Gastroesophageal sphincter (tissue), 4 donors: ENCODE data around the gene CLDN3. TPM values are rescaled to one million over a fixed set of nuclear protein-coding genes. Genes with fewer than 3 reads are reported as not detected.
A peak's percentile ranks its signal among the peaks of the same experiment; 100 is the strongest.

Experiments
- ATAC-seq: fragments of 150-250 bp; one replicate; pipeline ENCODE4 v1.9.1; 2016; ENCODE audit warnings: mild to moderate bottlenecking, moderate library complexity
- H3K27ac ChIP-seq, 4 donors: fragments of 200-600 bp; sonication (generic) in 3 of 4; 1 replicate in 3 of 4; 2 replicates in 1 of 4; pipeline ENCODE4 v1.5.1; 2016 to 2019
- H3K27me3 ChIP-seq: fragments of 200-600 bp; sonication (generic); one replicate; pipeline ENCODE4 v1.5.1; 2019
- H3K36me3 ChIP-seq, 2 donors: fragments of 200-600 bp; sonication (generic); one replicate each; pipeline ENCODE4 v1.5.1; 2019; ENCODE audit warnings: control low read depth in 1 of 2
- H3K4me1 ChIP-seq, 3 donors: fragments of 200-600 bp; sonication (generic); 1 replicate in 2 of 3; 2 replicates in 1 of 3; pipeline ENCODE4 v1.5.1; 2016 to 2019; ENCODE audit warnings: control low read depth in 2 of 3
- H3K4me3 ChIP-seq, 2 donors: fragments of 200-600 bp; sonication (generic); one replicate each; pipeline ENCODE4 v1.5.1; 2019; ENCODE audit warnings: mild to moderate bottlenecking in 1 of 2, moderate library complexity in 1 of 2
- H3K9me3 ChIP-seq, 3 donors: fragments of 200-600 bp; sonication (generic); one replicate each; pipeline ENCODE4 v1.5.1; 2017 to 2019; ENCODE audit warnings: control low read depth in 2 of 3
- CTCF ChIP-seq, 4 experiments: fragments of 200-600 bp in 2 of 4; fragments of 450-650 bp in 2 of 4; sonication (generic) in 1 of 4; IDR thresholded peaks; one replicate each; pipeline ENCODE4 v1.5.1; 2017 to 2019; ENCODE audit warnings: antibody characterized with exemption in 4 of 4, mild to moderate bottlenecking in 2 of 4, moderate library complexity in 2 of 4
- EP300 ChIP-seq: sonication (generic); formaldehyde crosslinking; IDR thresholded peaks from one replicate; pipeline ENCODE4 v1.6.1; 2017; ENCODE audit warnings: antibody characterized with exemption, mild to moderate bottlenecking
- POLR2A ChIP-seq, 2 donors: fragments of 450-650 bp; IDR thresholded peaks; one replicate each; pipeline ENCODE4 v1.6.1; 2017; ENCODE audit warnings: antibody characterized with exemption in 2 of 2, mild to moderate bottlenecking in 2 of 2, moderate library complexity in 1 of 2
- POLR2AphosphoS5 ChIP-seq: sonication (generic); formaldehyde crosslinking; IDR thresholded peaks from one replicate; pipeline ENCODE4 v1.6.1; 2017; ENCODE audit warnings: antibody characterized with exemption
- WGBS, 2 donors: methylation state at CpG; one replicate each; pipeline ENCODE4 v1.1.5; 2018; ENCODE audit warnings: low coverage in 1 of 2; 5-methylcytosine and 5-hydroxymethylcytosine counted together
- total RNA-seq, 4 donors: library from RNA; depleted of rRNA; stranded (reverse); fragments of >200 nt; gene quantifications; one replicate each; pipeline ENCODE4 v1.1.0, GENCODE V29; 2016

Gene CLDN3
- total RNA-seq, 4 donors from 2014 or later = 5.9 TPM; not detected in 3

GRCh38 chr7:73741600-73741999 lies 28.5 kb downstream of the CLDN3 start:
- no peak for TF ChIP-seq POLR2AphosphoS5
- TF ChIP-seq CTCF (IDR thresholded peaks at IDR 0.05) = no peak
- Histone ChIP-seq H3K4me3 (no peak overlapping the region), H3K4me1 (peaks cover 0 to 43% (median 12%) of the 10 kb centered on the region in 3 donors), H3K27ac (no peak overlapping the region), H3K36me3 (peaks cover 0 to 10% of the 10 kb centered on the region in 2 donors), H3K27me3 (no peaks in the 10 kb centered on the region), H3K9me3 (no peaks in the 10 kb centered on the region)
- ATAC-seq = no peak
- 92 to 100% methylated on average over 1 to 4 of the region's 5 CpGs for WGBS, 2 donors

GRCh38 chr7:73740771-73741170 lies 29.3 kb downstream of the CLDN3 start:
- no peak for ATAC-seq
- H3K27me3 ChIP-seq = no peaks in the 10 kb centered on the region
- WGBS, 2 donors = 70% methylated on average over 2 of the region's 5 CpGs; no CpG with 5 or more reads in 1 of the 2 donors
- H3K36me3 ChIP-seq = peaks cover 0 to 18% of the 10 kb centered on the region in 2 donors
- no peaks in the 10 kb centered on the region for H3K9me3 ChIP-seq
- TF ChIP-seq CTCF (IDR thresholded peaks at IDR 0.05) = no peak
- no peak for TF ChIP-seq EP300
- TF ChIP-seq POLR2AphosphoS5 = no peak
- no peak for TF ChIP-seq POLR2A (IDR thresholded peaks at IDR 0.05)
- H3K27ac ChIP-seq = peak overlapping the region in 2 of 4 donors; percentile 7 to 37
- no peak overlapping the region for H3K4me3 ChIP-seq
- peaks cover 0 to 36% (median 12%) of the 10 kb centered on the region in 3 donors for H3K4me1 ChIP-seq

DNA sequence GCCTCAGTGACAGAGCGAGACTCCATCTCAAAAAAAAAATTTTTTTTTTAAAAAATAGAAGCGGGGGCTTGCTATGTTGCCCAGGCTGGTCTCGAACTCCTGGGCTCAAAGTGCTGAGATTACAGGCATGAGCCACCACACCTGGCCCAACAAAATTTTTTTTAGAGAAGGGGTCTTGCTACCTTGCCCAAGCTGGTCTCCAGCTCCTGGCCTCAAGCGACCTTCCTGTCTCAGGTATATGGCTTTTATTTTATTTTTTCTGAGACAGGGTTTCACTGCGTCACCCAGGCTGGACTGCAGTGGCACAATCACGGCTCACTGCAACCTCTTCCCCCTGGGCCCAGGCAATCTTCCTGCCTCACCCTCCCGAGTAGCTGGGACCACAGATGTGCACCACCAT lies 29.9 kb downstream of the CLDN3 start:
- Histone ChIP-seq H3K4me1 (peaks cover 0 to 41% (median 12%) of the 10 kb centered on the region in 3 donors), H3K36me3 (peaks cover 0 to 24% of the 10 kb centered on the region in 2 donors), H3K4me3 (no peak overlapping the region), H3K9me3 (no peaks in the 10 kb centered on the region), H3K27ac (peak overlapping the region in 2 of 4 donors; percentile 7 to 37), H3K27me3 (no peaks in the 10 kb centered on the region)
- WGBS, 2 donors = 89 to 90% methylated on average over 7 of the region's 7 CpGs
- no peak for ATAC-seq
- TF ChIP-seq EP300 (no peak), POLR2A (IDR thresholded peaks at IDR 0.05) (no peak), CTCF (IDR thresholded peaks at IDR 0.05) (no peak), POLR2AphosphoS5 (no peak)

DNA sequence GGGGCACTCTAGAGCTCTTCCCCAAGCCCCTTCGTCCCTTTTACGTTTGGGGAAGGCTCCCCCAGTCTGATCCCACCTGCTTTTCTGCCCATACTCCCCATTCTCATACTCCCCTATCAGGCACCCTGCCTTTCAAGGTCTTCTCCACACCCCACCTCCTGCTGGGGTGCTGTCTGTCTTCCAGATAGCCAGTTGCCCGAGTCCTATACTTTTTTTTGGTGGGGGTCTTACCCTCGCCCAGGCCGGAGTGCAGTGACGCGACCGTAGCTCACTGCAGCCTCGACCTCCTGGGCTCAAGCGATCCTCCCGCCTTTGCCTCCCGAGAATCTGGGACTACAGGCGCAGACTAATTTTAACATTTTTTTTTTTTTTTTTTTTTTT lies 30.7 kb downstream of the CLDN3 start:
- WGBS, 2 donors = 0 to 30% methylated on average over 1 to 9 of the region's 13 CpGs
- Histone ChIP-seq H3K4me3 (peak overlapping the region; percentile 49 to 65), H3K4me1 (peaks cover 0 to 49% (median 12%) of the 10 kb centered on the region in 3 donors), H3K27ac (peak overlapping the region; percentile 47 to 92 (median 88)), H3K9me3 (no peaks in the 10 kb centered on the region), H3K27me3 (no peaks in the 10 kb centered on the region), H3K36me3 (peaks cover 0 to 25% of the 10 kb centered on the region in 2 donors)
- no peak for ATAC-seq
- no peak for TF ChIP-seq CTCF (IDR thresholded peaks at IDR 0.05)
- no peak for TF ChIP-seq EP300
- no peak for TF ChIP-seq POLR2AphosphoS5
- TF ChIP-seq POLR2A (IDR thresholded peaks at IDR 0.05) = no peak

DNA sequence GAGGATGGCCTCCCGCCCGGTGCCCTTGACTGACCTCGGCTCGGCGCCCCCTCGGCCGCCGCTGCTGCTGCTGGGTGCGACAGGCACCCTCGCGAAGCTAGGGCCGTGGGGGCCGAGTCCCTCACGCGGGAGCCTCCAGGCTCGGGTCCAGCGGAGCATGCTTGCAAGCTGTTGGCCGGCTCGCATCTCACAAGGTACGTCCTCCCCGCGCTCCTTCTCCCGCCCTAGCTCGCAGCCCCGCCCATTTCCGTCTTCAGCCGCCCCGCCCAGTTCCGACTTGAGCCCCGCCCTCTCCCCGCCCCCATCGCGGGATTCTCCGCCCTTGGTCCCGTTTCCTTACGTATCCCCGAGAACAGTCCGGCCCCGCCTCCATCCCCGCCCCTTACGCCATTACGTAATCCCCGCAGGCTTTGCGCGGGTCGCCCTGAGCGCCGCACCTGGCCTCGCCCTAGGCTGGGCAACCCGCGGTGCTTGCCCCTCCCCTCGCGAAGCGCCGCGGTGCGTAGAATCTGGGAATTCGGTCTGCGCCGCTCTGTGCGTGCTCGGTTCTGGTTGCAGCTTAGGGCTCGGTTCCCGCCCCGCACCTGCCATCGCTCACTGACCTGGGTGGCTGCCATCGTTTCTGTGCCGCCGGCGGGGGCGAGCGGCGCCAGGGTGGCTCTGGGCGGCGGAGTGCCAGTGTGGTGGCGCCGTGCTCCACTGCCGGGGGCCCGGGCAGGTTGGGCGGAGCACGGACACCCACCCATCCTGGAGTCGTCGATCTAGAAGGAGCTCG lies 31.3 kb downstream of the CLDN3 start, which contains the start of gene ABHD11:
Gene ABHD11, minus strand, starts transcription at position 191 of the 775 bp plus-strand sequence. Its CDS starts 32 bp downstream, at position 159.
- Histone ChIP-seq H3K36me3 (peaks cover 0 to 25% of the 10 kb centered on the region in 2 donors), H3K27ac (peak within 1 kb of the TSS; percentile 47 to 92 (median 88)), H3K27me3 (no peaks in the 10 kb centered on the region), H3K9me3 (no peaks in the 10 kb centered on the region), H3K4me1 (peaks cover 0 to 49% (median 12%) of the 10 kb centered on the region in 3 donors), H3K4me3 (peak within 1 kb of the TSS; percentile 49 to 65)
- ATAC-seq = peak; percentile 90
- TF ChIP-seq CTCF (IDR thresholded peaks at IDR 0.05) (no peak), EP300 (no peak), POLR2AphosphoS5 (peak; percentile 96), POLR2A (IDR thresholded peaks at IDR 0.05) (peak; percentile 80 to 83)
- 0% methylated on average over 6 of the region's 84 CpGs; no CpG with 5 or more reads in 1 of the 2 donors for WGBS, 2 donors
